ENCODE data around the gene IGLL1.
"Not testable (repeated sequence)": the region's sequence is repeated elsewhere in the genome, so short reads cannot be mapped to it uniquely, and the experiment has no call there.

IGLL1 gene

GRCh38 chr22:23539135-23539838 is 40.8 kb downstream of the IGLL1 start:
- DNase-seq = peak; percentile 73

- not testable (repeated sequence) for DNase-seq
Observed at GRCh38 chr22:23538696-23539030, 41.4 kb downstream of the IGLL1 start.

- DNase-seq = peak; percentile 38
Observed at GRCh38 chr22:23537830-23538695, 42.0 kb downstream of the IGLL1 start.

GRCh38 chr22:23537416-23537815 is 42.7 kb downstream of the IGLL1 start:
- DNase-seq = no peak

- no peak for DNase-seq
Observed at GRCh38 chr22:23536821-23537345, 43.2 kb downstream of the IGLL1 start.

GRCh38 chr22:23535790-23536661 is 44.1 kb downstream of the IGLL1 start:
- not testable (repeated sequence) for DNase-seq

- DNase-seq = no peak
Observed at GRCh38 chr22:23534851-23535717, 45.0 kb downstream of the IGLL1 start.

- DNase-seq = no peak
Observed at GRCh38 chr22:23534201-23534850, 45.8 kb downstream of the IGLL1 start.

- DNase-seq = no peak
Observed at GRCh38 chr22:23533771-23534191, 46.3 kb downstream of the IGLL1 start.

- no peak for DNase-seq
Observed at GRCh38 chr22:23533328-23533762, 46.7 kb downstream of the IGLL1 start.

GRCh38 chr22:23532731-23533130 is 47.4 kb downstream of the IGLL1 start:
- no peak for DNase-seq

- no peak for DNase-seq
Observed at GRCh38 chr22:23531966-23532705, 48.0 kb downstream of the IGLL1 start.

GRCh38 chr22:23531283-23531956 is 48.7 kb downstream of the IGLL1 start:
- DNase-seq = no peak

GRCh38 chr22:23530766-23531282 is 49.3 kb downstream of the IGLL1 start:
- no peak for DNase-seq

- no peak for DNase-seq
Observed at GRCh38 chr22:23530106-23530505, 50.0 kb downstream of the IGLL1 start.

- no peak for DNase-seq
Observed at GRCh38 chr22:23529166-23530103, 50.7 kb downstream of the IGLL1 start.

GRCh38 chr22:23527971-23528740 is 51.9 kb downstream of the IGLL1 start:
- no peak for DNase-seq
